IMR-90 (cell line): Measurements from ENCODE around the gene TNRC6C. TPM values are rescaled to one million over a fixed set of nuclear protein-coding genes. Genes with fewer than 3 reads are reported as not detected.

Source experiments
- ATAC-seq: fragments of 200-7000 bp; cut with Tn5 transposase; 2 replicates; pipeline ENCODE4 v1.9.1; 2020; ENCODE audit warnings: low read depth, mild to moderate bottlenecking, moderate library complexity
- BruUV-seq: library from RNA; stranded (reverse); fragments of 400-500 nt; replicated peaks from 2 replicates; lab custom pipeline; 2021; lab: Mats Ljungman, UMichigan
- CTCF ChIA-PET: fragments of 300-600 bp; formaldehyde crosslinking; extraction: SDS; loops from one replicate; lab custom pipeline; 2021; ENCODE audit warnings: antibody characterized with exemption; lab: Yijun Ruan, JAX
- POLR2A ChIA-PET: fragments of 300-600 bp; sonication (Branson Sonifier 250); formaldehyde crosslinking; loops from one replicate; lab custom pipeline; 2022; ENCODE audit warnings: antibody characterized with exemption; ENCODE audit not compliant: unreplicated experiment; lab: Charles Lee
- DNase-seq: peaks from one replicate; pipeline ENCODE4 v3.0.0; 2013
- H2AFZ ChIP-seq: replicated peaks from 2 replicates; pipeline ENCODE3; 2013; ENCODE audit warnings: low read length, mild to moderate bottlenecking; ENCODE audit not compliant: poor library complexity
- H2AK5ac ChIP-seq: 2 replicates; pipeline ENCODE4 v1.6.1; 2013; ENCODE audit warnings: low read depth, low read length, inconsistent platforms
- H2AK9ac ChIP-seq: replicated peaks from 2 replicates; pipeline ENCODE3; 2013; ENCODE audit warnings: mild to moderate bottlenecking, low read depth, low read length, moderate library complexity; ENCODE audit not compliant: poor library complexity
- H2BK120ac ChIP-seq: 2 replicates; pipeline ENCODE4 v1.6.1; 2013; ENCODE audit warnings: low read depth, low read length, inconsistent platforms
- H2BK15ac ChIP-seq: 3 replicates; pipeline ENCODE4 v1.6.1; 2013; ENCODE audit warnings: low read depth, low read length, inconsistent platforms
- H2BK20ac ChIP-seq: 2 replicates; pipeline ENCODE4 v1.6.1; 2013; ENCODE audit warnings: low read depth, mild to moderate bottlenecking, inconsistent platforms, low read length, moderate library complexity
- H2BK5ac ChIP-seq: 2 replicates; pipeline ENCODE4 v1.6.1; 2013; ENCODE audit warnings: mild to moderate bottlenecking, low read depth, low read length, inconsistent platforms; ENCODE audit not compliant: poor library complexity, severe bottlenecking
- H3K14ac ChIP-seq: replicated peaks from 2 replicates; pipeline ENCODE4 v1.6.1; 2013; ENCODE audit warnings: low read depth, low read length, inconsistent platforms
- H3K18ac ChIP-seq: 2 replicates; pipeline ENCODE4 v1.6.1; 2013; ENCODE audit warnings: low read depth, low read length, control low read depth
- H3K23ac ChIP-seq: 2 replicates; pipeline ENCODE4 v1.6.1; 2013; ENCODE audit warnings: low read depth, low read length, inconsistent platforms
- H3K27ac ChIP-seq: 2 replicates; pipeline ENCODE4 v1.5.1; 2013; ENCODE audit warnings: mild to moderate bottlenecking, control low read depth, low read length; ENCODE audit not compliant: insufficient read depth
- H3K27me3 ChIP-seq: 2 replicates; pipeline ENCODE4 v1.6.1; 2013; ENCODE audit warnings: low read length; ENCODE audit not compliant: control insufficient read depth, insufficient read depth
- H3K36me3 ChIP-seq: 2 replicates; pipeline ENCODE4 v1.6.1; 2013; ENCODE audit warnings: low read length, mixed read lengths; ENCODE audit not compliant: control insufficient read depth, insufficient read depth
- H3K4ac ChIP-seq: 2 replicates; pipeline ENCODE4 v1.6.1; 2013; ENCODE audit warnings: low read depth, low read length, inconsistent platforms
- H3K4me1 ChIP-seq: 2 replicates; pipeline ENCODE4 v1.6.1; 2013; ENCODE audit warnings: low read length, mixed read lengths; ENCODE audit not compliant: control insufficient read depth, insufficient read depth
- H3K4me2 ChIP-seq: 2 replicates; pipeline ENCODE4 v1.6.1; 2013; ENCODE audit warnings: low read depth, mild to moderate bottlenecking, control low read depth, low read length, moderate library complexity
- H3K4me3 ChIP-seq: 2 replicates; pipeline ENCODE4 v1.5.1; 2013; ENCODE audit warnings: low read depth, mild to moderate bottlenecking, control low read depth, low read length, moderate library complexity; ENCODE audit not compliant: insufficient read depth
- H3K56ac ChIP-seq: 2 replicates; pipeline ENCODE4 v1.6.1; 2013; ENCODE audit warnings: low read length, inconsistent platforms; ENCODE audit not compliant: insufficient read depth; ENCODE audit errors: extremely low read depth
- H3K79me1 ChIP-seq, 2 experiments: 2 replicates each; pipeline ENCODE4 v1.6.1; 2013; ENCODE audit warnings: low read length in 2 of 2, inconsistent platforms in 1 of 2, low read depth in 1 of 2
- H3K9ac ChIP-seq: 2 replicates; pipeline ENCODE4 v1.6.1; 2013; ENCODE audit warnings: low read depth, low read length, control low read depth
- H3K9me1 ChIP-seq: 2 replicates; pipeline ENCODE4 v1.6.1; 2013; ENCODE audit warnings: low read length, inconsistent platforms; ENCODE audit not compliant: insufficient read depth
- H3K9me3 ChIP-seq: 2 replicates; pipeline ENCODE4 v1.6.1; 2013; ENCODE audit warnings: low read length; ENCODE audit not compliant: control insufficient read depth, insufficient read depth
- H4K20me1 ChIP-seq: 2 replicates; pipeline ENCODE4 v1.6.1; 2013; ENCODE audit warnings: low read length, inconsistent platforms; ENCODE audit not compliant: insufficient read depth
- H4K5ac ChIP-seq: 2 replicates; pipeline ENCODE4 v1.6.1; 2013; ENCODE audit warnings: mild to moderate bottlenecking, low read depth, low read length, control low read depth
- H4K8ac ChIP-seq, 2 experiments: 2 replicates each; pipeline ENCODE4 v1.6.1; 2013; ENCODE audit warnings: low read depth in 2 of 2, low read length in 2 of 2, control low read depth in 1 of 2, inconsistent platforms in 1 of 2
- H4K91ac ChIP-seq: 2 replicates; pipeline ENCODE4 v1.6.1; 2013; ENCODE audit warnings: low read depth, low read length, inconsistent platforms; ENCODE audit not compliant: insufficient read depth
- BHLHE40 ChIP-seq: fragments of 150-350 bp; IDR thresholded peaks from 2 replicates; pipeline ENCODE4 v1.6.1; 2016; ENCODE audit warnings: mild to moderate bottlenecking, low read depth, low read length
- CEBPB ChIP-seq: IDR thresholded peaks from 2 replicates; pipeline ENCODE4 v1.6.1; 2012; ENCODE audit warnings: low read depth, low read length, improper control_type of control experiment
- FOS ChIP-seq: fragments of 150-350 bp; IDR thresholded peaks from 2 replicates; pipeline ENCODE4 v1.6.1; 2016; ENCODE audit warnings: low read depth, low read length
- MAFK ChIP-seq: IDR thresholded peaks from 2 replicates; pipeline ENCODE4 v1.6.1; 2012; ENCODE audit warnings: low read depth, low read length, improper control_type of control experiment
- MAZ ChIP-seq: IDR thresholded peaks from 2 replicates; pipeline ENCODE4 v1.6.1; 2012; ENCODE audit warnings: low read depth, mild to moderate bottlenecking, low read length, improper control_type of control experiment, moderate library complexity, borderline replicate concordance
- POLR2A ChIP-seq: IDR thresholded peaks from 2 replicates; pipeline ENCODE4 v1.6.1; 2012; ENCODE audit warnings: mild to moderate bottlenecking, low read depth, low read length
- RAD21 ChIP-seq: IDR thresholded peaks from 2 replicates; pipeline ENCODE4 v1.6.1; 2012; ENCODE audit warnings: low read length, improper control_type of control experiment
- RCOR1 ChIP-seq: IDR thresholded peaks from 2 replicates; pipeline ENCODE4 v1.6.1; 2012; ENCODE audit warnings: mild to moderate bottlenecking, low read length, improper control_type of control experiment; ENCODE audit not compliant: insufficient replicate concordance
- RFX5 ChIP-seq: IDR thresholded peaks from 2 replicates; pipeline ENCODE4 v1.8.0; 2012; ENCODE audit warnings: low read depth, mild to moderate bottlenecking, low read length, moderate library complexity
- WGBS, 2 experiments: methylation state at CpG; one replicate each; pipeline versions ENCODE4 v1.1.5 to v1.1.7; 2013; ENCODE audit warnings: missing lambda C conversion rate in 2 of 2; ENCODE audit not compliant: insufficient read length in 1 of 2; ENCODE audit errors: extremely low coverage in 2 of 2; 5-methylcytosine and 5-hydroxymethylcytosine counted together
- dilution Hi-C: fragments of 300-500 bp; cut with HindIII; formaldehyde crosslinking; loops from one replicate; pipeline ENCODE4 v1.14.3; 2018; ENCODE audit warnings: low sequenced_read_pairs; ENCODE audit not compliant: unreplicated experiment
- in situ Hi-C: fragments of 300-500 bp; cut with MboI; formaldehyde crosslinking; loops from 3 replicates; pipeline ENCODE4 v1.14.3; 2019; ENCODE audit warnings: low sequenced_read_pairs, inconsistent platforms, mixed read lengths
- intact Hi-C: fragments of 100-400 bp; cut with micrococcal nuclease; formaldehyde crosslinking; loops from 2 replicates; pipeline ENCODE4 v1.10.0; 2022
- polyA plus RNA-seq, 3 experiments: library from polyadenylated mRNA; depleted of rRNA; stranded (reverse); fragments of >200 nt; gene quantifications; 2 replicates each; pipeline ENCODE4 v1.2.3, GENCODE V29; 2012; ENCODE audit warnings: low replicate concordance in 1 of 3
- total RNA-seq: library from RNA; depleted of rRNA; stranded (reverse); fragments of >200 nt; gene quantifications from 2 replicates; pipeline ENCODE4 v1.2.3, GENCODE V29; 2012
- TF ChIP-seq, protein P1 (sequence below): fragments of 150-350 bp; IDR thresholded peaks from 2 replicates; pipeline ENCODE4 v1.6.1; 2017; ENCODE audit warnings: mild to moderate bottlenecking, antibody characterized with exemption, low read length, low read depth
- TF ChIP-seq, protein P2 (sequence below): fragments of 150-350 bp; IDR thresholded peaks from 2 replicates; pipeline ENCODE4 v1.6.1; 2016; ENCODE audit warnings: low read depth, mild to moderate bottlenecking, low read length, moderate library complexity, borderline replicate concordance
- TF ChIP-seq, protein P3 (sequence below): conservative IDR thresholded peaks from 2 replicates; pipeline ENCODE4 v1.5.1; 2012; ENCODE audit warnings: mild to moderate bottlenecking, low read depth, low read length, improper control_type of control experiment

TNRC6C gene
- total and polyA plus RNA-seq, 2 of the 4 experiments (the other 2 are of a cell fraction) = 1.6 to 2.7 TPM

DNA sequence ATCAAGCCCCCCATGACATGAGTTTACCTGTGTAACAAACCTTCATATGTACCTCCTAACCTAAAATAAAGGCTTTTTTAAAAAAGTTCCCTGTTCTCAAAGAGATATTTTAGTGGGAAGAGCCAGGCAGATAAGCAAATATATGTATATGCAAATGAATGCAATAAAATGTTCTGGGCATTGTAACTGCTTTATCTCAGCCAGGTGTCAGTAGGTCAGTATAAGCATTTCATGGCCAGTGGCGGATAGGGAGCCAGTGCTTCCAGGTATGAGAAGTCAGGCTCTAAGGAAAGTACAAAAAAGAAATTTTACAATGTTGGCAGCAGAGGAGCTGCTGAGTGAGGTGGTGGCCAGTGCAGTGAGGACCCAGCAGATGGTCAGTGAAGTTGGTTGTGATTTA lies 53.9 kb downstream of the TNRC6C start:
- H3K4me3 ChIP-seq = no peak overlapping the region
- DNase-seq (no peak), ATAC-seq (no peak)
- in situ Hi-C loops (loop anchor here (5.0 kb wide), 1 partner anchor 470 kb away; no protein-coding TSS in a partner anchor), dilution Hi-C loops (no loop called here), intact Hi-C loops (loop anchor here (2.0 to 10.0 kb wide), 4 partner anchors 50 to 678 kb away; no protein-coding TSS in a partner anchor)
- H3K4me2 ChIP-seq = no peak overlapping the region
- H3K9ac ChIP-seq = no peak overlapping the region
- H3K23ac ChIP-seq = no peak overlapping the region
- H2AK5ac ChIP-seq = no peak overlapping the region
- CTCF ChIA-PET = interaction anchor here (1.7 to 5.4 kb wide), 2 partner anchors 50 to 470 kb away, joined by 8 to 31 read pairs; no protein-coding TSS in a partner anchor
- H2BK15ac ChIP-seq = no peak overlapping the region
- H2AFZ ChIP-seq = no peak overlapping the region
- no peak overlapping the region for H3K56ac ChIP-seq
- no CpG with 5 or more reads among the region's 1 CpG for WGBS, 2 experiments
- H4K20me1 ChIP-seq = no peaks in the 10 kb centered on the region; the same call in 1 of the 2 replicates
- BruUV-seq = no TSS peak
- POLR2A ChIA-PET = interaction anchor here (1.0 kb wide), 1 partner anchor 54 kb away, joined by 12 read pairs; the partner anchor contains the start of gene TNRC6C
- H4K5ac ChIP-seq = no peak overlapping the region
- H4K8ac ChIP-seq = no peak overlapping the region
- no peak overlapping the region for H3K18ac ChIP-seq
- H3K27ac ChIP-seq = no peak overlapping the region
- no peak overlapping the region for H3K14ac ChIP-seq
- no peaks in the 10 kb centered on the region for H3K9me3 ChIP-seq
- H2BK20ac ChIP-seq = no peak overlapping the region
- no peak overlapping the region for H3K4ac ChIP-seq
- peaks cover 2% of the 10 kb centered on the region; the same call in 1 of the 2 replicates for H3K36me3 ChIP-seq
- no peak for TF ChIP-seq POLR2A
- TF ChIP-seq MAZ = no peak
- no peak for TF ChIP-seq FOS
- no peak for TF ChIP-seq RCOR1
- no peak for TF ChIP-seq MAFK
- TF ChIP-seq BHLHE40 = no peak
- TF ChIP-seq, protein P1, sequence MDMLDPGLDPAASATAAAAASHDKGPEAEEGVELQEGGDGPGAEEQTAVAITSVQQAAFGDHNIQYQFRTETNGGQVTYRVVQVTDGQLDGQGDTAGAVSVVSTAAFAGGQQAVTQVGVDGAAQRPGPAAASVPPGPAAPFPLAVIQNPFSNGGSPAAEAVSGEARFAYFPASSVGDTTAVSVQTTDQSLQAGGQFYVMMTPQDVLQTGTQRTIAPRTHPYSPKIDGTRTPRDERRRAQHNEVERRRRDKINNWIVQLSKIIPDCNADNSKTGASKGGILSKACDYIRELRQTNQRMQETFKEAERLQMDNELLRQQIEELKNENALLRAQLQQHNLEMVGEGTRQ = no peak
- TF ChIP-seq, protein P2, sequence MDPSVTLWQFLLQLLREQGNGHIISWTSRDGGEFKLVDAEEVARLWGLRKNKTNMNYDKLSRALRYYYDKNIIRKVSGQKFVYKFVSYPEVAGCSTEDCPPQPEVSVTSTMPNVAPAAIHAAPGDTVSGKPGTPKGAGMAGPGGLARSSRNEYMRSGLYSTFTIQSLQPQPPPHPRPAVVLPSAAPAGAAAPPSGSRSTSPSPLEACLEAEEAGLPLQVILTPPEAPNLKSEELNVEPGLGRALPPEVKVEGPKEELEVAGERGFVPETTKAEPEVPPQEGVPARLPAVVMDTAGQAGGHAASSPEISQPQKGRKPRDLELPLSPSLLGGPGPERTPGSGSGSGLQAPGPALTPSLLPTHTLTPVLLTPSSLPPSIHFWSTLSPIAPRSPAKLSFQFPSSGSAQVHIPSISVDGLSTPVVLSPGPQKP = no peak
- TF ChIP-seq, protein P3, sequence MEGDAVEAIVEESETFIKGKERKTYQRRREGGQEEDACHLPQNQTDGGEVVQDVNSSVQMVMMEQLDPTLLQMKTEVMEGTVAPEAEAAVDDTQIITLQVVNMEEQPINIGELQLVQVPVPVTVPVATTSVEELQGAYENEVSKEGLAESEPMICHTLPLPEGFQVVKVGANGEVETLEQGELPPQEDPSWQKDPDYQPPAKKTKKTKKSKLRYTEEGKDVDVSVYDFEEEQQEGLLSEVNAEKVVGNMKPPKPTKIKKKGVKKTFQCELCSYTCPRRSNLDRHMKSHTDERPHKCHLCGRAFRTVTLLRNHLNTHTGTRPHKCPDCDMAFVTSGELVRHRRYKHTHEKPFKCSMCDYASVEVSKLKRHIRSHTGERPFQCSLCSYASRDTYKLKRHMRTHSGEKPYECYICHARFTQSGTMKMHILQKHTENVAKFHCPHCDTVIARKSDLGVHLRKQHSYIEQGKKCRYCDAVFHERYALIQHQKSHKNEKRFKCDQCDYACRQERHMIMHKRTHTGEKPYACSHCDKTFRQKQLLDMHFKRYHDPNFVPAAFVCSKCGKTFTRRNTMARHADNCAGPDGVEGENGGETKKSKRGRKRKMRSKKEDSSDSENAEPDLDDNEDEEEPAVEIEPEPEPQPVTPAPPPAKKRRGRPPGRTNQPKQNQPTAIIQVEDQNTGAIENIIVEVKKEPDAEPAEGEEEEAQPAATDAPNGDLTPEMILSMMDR = no peak
- no peak for TF ChIP-seq RFX5
- TF ChIP-seq RAD21 = no peak
- TF ChIP-seq CEBPB = no peak
- no peak overlapping the region for H4K91ac ChIP-seq
- H3K79me1 ChIP-seq = no peaks in the 10 kb centered on the region
- no peak overlapping the region for H2BK5ac ChIP-seq
- H3K9me1 ChIP-seq = no peaks in the 10 kb centered on the region; the same call in 1 of the 2 replicates
- no peaks in the 10 kb centered on the region for H3K4me1 ChIP-seq
- H2BK120ac ChIP-seq = no peak overlapping the region
- H2AK9ac ChIP-seq = no peak overlapping the region
- no peaks in the 10 kb centered on the region for H3K27me3 ChIP-seq
